Esophagus muscularis mucosa (tissue), 3 donors: ENCODE data around the gene NCL.

ENCODE experiments used
- CTCF ChIP-seq, 3 experiments: fragments of 200-600 bp in 2 of 3; fragments of 450-650 bp in 1 of 3; sonication (generic) in 2 of 3; IDR thresholded peaks; one replicate each; pipeline ENCODE4 v1.5.1; 2017 to 2019; ENCODE audit warnings: antibody characterized with exemption in 3 of 3, mild to moderate bottlenecking in 2 of 3, moderate library complexity in 1 of 3
- POLR2A ChIP-seq: fragments of 450-650 bp; IDR thresholded peaks from one replicate; pipeline ENCODE4 v1.6.1; 2017; ENCODE audit warnings: antibody characterized with exemption, moderate library complexity, mild to moderate bottlenecking, low read depth
- POLR2AphosphoS5 ChIP-seq, 2 donors: sonication (generic); formaldehyde crosslinking; IDR thresholded peaks; one replicate each; pipeline ENCODE4 v1.6.1; 2017; ENCODE audit warnings: antibody characterized with exemption in 2 of 2

DNA sequence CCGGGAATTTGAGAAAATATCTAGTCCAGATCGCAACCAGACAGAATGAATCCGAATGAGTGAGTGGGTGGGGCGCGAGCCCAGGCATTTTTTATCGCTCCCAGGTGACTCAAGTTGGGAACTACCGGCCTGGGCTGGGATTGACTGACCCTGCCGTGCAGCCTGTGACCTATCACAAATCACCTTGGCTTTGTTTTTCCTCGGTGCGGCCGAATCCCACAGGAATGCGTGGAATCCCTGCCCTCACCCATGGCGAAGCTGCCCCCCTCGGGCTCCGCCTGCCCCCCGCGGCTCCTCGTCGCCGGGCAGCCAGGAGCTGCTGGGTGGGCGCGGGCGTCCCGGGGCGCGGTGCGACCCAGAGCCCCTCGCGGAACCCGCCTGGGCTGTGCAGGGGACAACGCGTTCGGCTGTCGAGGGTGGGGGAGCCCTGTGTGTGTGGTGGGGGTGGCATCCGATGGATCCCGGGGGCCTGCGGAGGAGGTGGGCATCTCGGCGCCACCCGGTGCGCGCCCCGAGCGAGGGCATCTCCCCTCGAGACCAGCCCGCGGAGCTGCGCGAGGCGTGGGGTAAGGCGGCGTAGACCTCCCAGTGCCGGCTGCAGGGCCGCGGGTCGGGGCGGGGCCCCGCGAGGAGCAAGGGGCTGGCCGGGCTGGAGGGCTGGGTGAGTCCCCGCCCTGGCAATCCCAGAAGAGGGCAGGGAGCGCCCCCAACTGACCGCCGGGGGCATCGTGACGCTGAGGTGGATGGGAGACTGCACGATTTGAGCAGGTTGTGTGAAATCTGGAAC lies 52.3 kb downstream of the NCL start:
- peak; percentile 78 to 87 (median 80) for TF ChIP-seq CTCF (IDR thresholded peaks at IDR 0.05)
- TF ChIP-seq POLR2A = no peak
- TF ChIP-seq POLR2AphosphoS5 (IDR thresholded peaks at IDR 0.05) = peak in 1 of 2 donors; percentile 6
